Motor neuron (in vitro differentiated cells): ENCODE data around the gene NRIP2. TPM values are rescaled to one million over a fixed set of nuclear protein-coding genes. Genes with fewer than 3 reads are reported as not detected.

Source experiments
- ATAC-seq, 8 experiments: fragments of 200-7000 bp; cut with Tn5 transposase; replicated peaks in 6 of 8; 2 replicates each; pipeline ENCODE4 v1.8.0; 2021; ENCODE audit warnings: mild to moderate bottlenecking in 8 of 8, moderate library complexity in 8 of 8
- H3K27ac ChIP-seq, 2 donors: fragments of 250-450 bp; sonication (Bioruptor Pico); 2 replicates each; pipeline ENCODE4 v1.9.0; 2021; ENCODE audit warnings: antibody characterized with exemption in 2 of 2, mild to moderate bottlenecking in 2 of 2, moderate library complexity in 1 of 2
- H3K4me1 ChIP-seq, 2 donors: fragments of 250-450 bp; sonication (Bioruptor Pico); replicated peaks in 1 of 2; 2 replicates each; pipeline ENCODE4 v1.6.1; 2021; ENCODE audit warnings: antibody characterized with exemption in 2 of 2, mild to moderate bottlenecking in 2 of 2, moderate library complexity in 1 of 2
- H3K4me3 ChIP-seq, 5 donors: fragments of 250-450 bp; sonication (Bioruptor Pico); 2 replicates each; pipeline ENCODE4 v1.9.0; 2021; ENCODE audit warnings: antibody characterized with exemption in 5 of 5, mild to moderate bottlenecking in 5 of 5, moderate library complexity in 4 of 5
- WGBS, 10 experiments: fragments of 450-650 bp; shearing (Covaris generic); methylation state at CpG; one replicate each; pipeline ENCODE4 v1.0.0; 2022; 5-methylcytosine and 5-hydroxymethylcytosine counted together
- in situ Hi-C, 9 experiments: fragments of 400-800 bp; cut with MboI; loops; one replicate each; pipeline ENCODE4 v1.15.0; 2021; ENCODE audit warnings: low sequenced_read_pairs in 9 of 9, low pct_unique_long_range_greater_than_20kb in 2 of 9; ENCODE audit not compliant: unreplicated experiment in 9 of 9
- total RNA-seq, 8 experiments: library from RNA; unstranded; fragments of 300-600 nt; gene quantifications; 2 replicates each; pipeline versions ENCODE4 v1.2.3 to v1.2.4, GENCODE V29; 2022

NRIP2 gene
- total RNA-seq, 8 experiments from 2014 or later, result 1.00 to 4.1 (median 1.7) TPM

GRCh38 chr12:2779281-2779680, 55.6 kb downstream of the NRIP2 start:
- Histone ChIP-seq H3K27ac (no peak overlapping the region), H3K4me1 (peaks cover 0 to 2% of the 10 kb centered on the region in 2 donors), H3K4me3 (no peak overlapping the region)
- peak in 3 of 8 experiments; percentile 88 to 97 (median 89) for ATAC-seq
- in situ Hi-C loops, result loop anchor here in 1 of 9 experiments (25.0 kb wide), 1 partner anchor 92 kb away; no protein-coding TSS in a partner anchor
- 33 to 76% (median 57%) methylated on average over 2 to 4 of the region's 4 CpGs; no CpG with 5 or more reads in 4 of the 10 experiments for WGBS, 10 experiments

GRCh38 chr12:2776129-2776806, 58.6 kb downstream of the NRIP2 start:
- no peaks in the 10 kb centered on the region for H3K4me1 ChIP-seq
- no peak for ATAC-seq
- WGBS, 10 experiments, result 40 to 97% (median 90%) methylated on average over 1 to 10 of the region's 20 CpGs; no CpG with 5 or more reads in 4 of the 10 experiments
- no peak overlapping the region for H3K4me3 ChIP-seq
- H3K27ac ChIP-seq, result no peak overlapping the region
- in situ Hi-C loops, result loop anchor here in 1 of 9 experiments (25.0 kb wide), 1 partner anchor 89 kb away; no protein-coding TSS in a partner anchor

DNA sequence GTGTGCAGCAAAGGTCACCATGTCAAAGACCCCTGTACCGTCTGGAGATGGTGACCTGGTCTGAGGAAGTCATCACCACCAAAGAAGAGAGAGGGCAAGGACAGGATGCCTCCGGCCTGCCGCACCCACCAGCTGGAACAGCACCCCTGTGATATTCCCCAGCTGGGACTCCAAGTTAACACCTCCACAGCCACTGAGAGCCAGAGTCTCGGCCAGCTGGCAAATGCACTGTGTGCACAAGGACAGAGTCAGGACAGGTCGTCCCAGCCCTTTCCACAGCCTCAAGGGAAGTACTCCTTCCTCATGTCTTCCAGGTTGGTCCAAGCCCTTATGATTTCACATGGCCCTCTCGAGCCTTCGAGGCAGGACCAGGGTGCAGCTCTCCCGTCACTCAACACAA, 59.4 kb downstream of the NRIP2 start:
- whole genome bisulfite sequencing, 10 experiments, result 0 to 88% (median 60%) methylated on average over 1 to 4 of the region's 8 CpGs; no CpG with 5 or more reads in 3 of the 10 experiments
- no peak for ATAC-seq
- Histone ChIP-seq H3K4me1 (no peaks in the 10 kb centered on the region), H3K27ac (no peak overlapping the region), H3K4me3 (no peak overlapping the region)
- in situ Hi-C loops, result loop anchor here in 1 of 9 experiments (25.0 kb wide), 1 partner anchor 88 kb away; no protein-coding TSS in a partner anchor

Other genes starting within 250 kb of the NRIP2 start
- gene FKBP4, start 40.1 kb downstream of the NRIP2 start, total RNA-seq, result 100 to 1,000 TPM in 5 of 8 experiments, 10 to 100 TPM in 3; 45.3 to 127 (median 103) TPM
- 10 to 100 TPM; 14.9 to 44.7 (median 19.5) TPM for gene ITFG2, start 22.4 kb downstream of the NRIP2 start, total RNA-seq
- gene TEX52, start 22.0 kb upstream of the NRIP2 start, total RNA-seq, result 1 to 10 TPM in 2 of 8 experiments, under 1 TPM in 3, not detected in 3; 0.16 to 1.5 (median 0.29) TPM
- 10 to 100 TPM in 3 of 8 experiments, 1 to 10 TPM in 3, under 1 TPM in 2; 0.76 to 37.9 (median 1.4) TPM for gene FOXM1, start 42.1 kb upstream of the NRIP2 start, total RNA-seq
- gene RHNO1, start 42.2 kb upstream of the NRIP2 start, total RNA-seq, result 10 to 100 TPM in 7 of 8 experiments, 1 to 10 TPM in 1; 9.8 to 37.6 (median 28.9) TPM
- 10 to 100 TPM; 11.7 to 25.1 (median 15.4) TPM for gene TULP3, start 55.9 kb upstream of the NRIP2 start, total RNA-seq
- gene TEAD4, start 124.4 kb upstream of the NRIP2 start, total RNA-seq, result 10 to 100 TPM in 4 of 8 experiments, 1 to 10 TPM in 3, under 1 TPM in 1; 0.98 to 21.0 (median 9.1) TPM
- gene TSPAN9, start 242.3 kb upstream of the NRIP2 start, total RNA-seq, result 10 to 100 TPM in 4 of 8 experiments, 1 to 10 TPM in 4; 7.9 to 35.6 (median 13.5) TPM